OCI-M2 (cell line): ENCODE measurements around the gene GPR158.
"Not testable (repeated sequence)": the region's sequence is repeated elsewhere in the genome, so short reads cannot be mapped to it uniquely, and the experiment has no call there.

Experiments
- DNase-seq: peaks from one replicate; lab custom pipeline; 2025; ENCODE audit not compliant: unreplicated experiment; lab: John Stamatoyannopoulos, UW

GPR158 gene

GRCh38 chr10:25294032-25294926 lies 119.5 kb downstream of the GPR158 start:
- no peak for DNase-seq

DNA sequence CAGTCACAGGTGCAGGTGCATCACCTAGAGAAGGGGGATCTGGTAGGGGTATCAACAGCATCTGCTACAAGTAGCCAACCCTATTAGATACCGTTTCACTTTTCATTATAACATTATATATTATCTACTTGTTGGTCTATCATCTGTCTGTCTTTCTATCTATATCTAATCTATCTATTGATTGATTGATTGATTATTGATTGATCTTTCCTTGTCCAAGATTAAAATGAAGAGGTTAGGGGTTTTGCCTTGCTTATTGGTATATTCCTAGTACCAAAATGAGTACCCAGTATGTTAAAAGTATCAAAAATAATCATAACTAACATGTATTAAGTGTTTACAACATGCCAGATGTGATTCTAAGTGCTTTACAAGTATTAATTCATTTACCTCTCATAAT lies 121.5 kb downstream of the GPR158 start:
- no peak for DNase-seq

DNA sequence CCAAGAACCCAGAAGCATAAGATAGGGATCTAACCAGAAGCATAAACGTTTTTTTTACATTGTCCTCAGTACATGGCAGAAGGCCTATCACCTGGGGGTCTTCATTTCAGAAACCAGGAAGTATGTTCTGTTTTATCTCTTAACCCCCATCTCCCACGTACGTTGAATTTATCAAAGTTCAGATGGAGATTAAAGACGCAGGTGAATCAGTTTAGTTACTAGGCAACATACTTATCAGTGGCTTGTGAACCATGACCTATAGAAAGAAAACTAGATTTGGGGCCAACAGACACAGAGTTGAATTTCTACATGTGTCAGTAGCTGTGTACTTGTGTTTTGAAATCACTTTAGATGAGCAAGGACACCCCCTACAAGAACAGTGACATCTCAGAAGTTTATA lies 122.7 kb downstream of the GPR158 start:
- DNase-seq, result no peak

DNA sequence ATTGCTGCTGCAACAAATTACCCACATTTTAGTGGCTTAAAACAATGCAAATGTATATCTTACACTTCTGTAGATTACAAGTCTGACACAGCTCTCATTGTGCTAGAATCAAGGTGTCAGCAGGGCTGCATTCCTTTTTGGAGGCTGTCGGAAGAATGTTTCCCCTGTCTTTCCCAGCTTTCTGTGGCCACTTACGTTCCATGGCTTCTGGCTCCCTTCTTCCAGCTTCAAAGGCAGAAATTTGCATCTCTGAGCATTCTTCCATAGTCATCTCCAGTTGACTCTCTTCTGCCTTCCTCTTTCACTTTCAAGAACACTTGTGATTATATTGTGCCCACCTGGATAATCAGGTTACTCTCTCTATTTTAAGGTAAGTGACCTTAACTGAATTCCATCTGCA lies 125.3 kb downstream of the GPR158 start:
- no peak for DNase-seq

GRCh38 chr10:25304606-25305005 lies 129.8 kb downstream of the GPR158 start:
- DNase-seq, result no peak

DNA sequence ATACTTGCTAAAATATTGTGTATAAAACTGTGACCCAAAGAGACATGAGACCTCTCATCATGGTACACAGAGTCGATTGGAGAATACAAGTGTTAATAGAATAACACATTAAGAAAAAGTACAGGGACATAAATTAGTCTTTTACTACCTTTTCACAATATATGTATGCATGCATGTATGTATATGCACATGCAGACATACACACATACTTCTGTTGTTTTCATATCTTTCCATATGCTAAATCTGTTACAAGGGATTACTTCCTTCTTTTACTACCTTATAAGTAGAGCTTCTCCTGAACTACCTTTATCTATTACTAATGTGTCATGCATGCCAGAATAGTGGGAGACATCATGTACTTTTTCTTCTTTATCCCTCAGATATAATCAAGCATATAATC lies 131.6 kb downstream of the GPR158 start:
- DNase-seq, result no peak

GRCh38 chr10:25308278-25308677 lies 133.5 kb downstream of the GPR158 start:
- no peak for DNase-seq

DNA sequence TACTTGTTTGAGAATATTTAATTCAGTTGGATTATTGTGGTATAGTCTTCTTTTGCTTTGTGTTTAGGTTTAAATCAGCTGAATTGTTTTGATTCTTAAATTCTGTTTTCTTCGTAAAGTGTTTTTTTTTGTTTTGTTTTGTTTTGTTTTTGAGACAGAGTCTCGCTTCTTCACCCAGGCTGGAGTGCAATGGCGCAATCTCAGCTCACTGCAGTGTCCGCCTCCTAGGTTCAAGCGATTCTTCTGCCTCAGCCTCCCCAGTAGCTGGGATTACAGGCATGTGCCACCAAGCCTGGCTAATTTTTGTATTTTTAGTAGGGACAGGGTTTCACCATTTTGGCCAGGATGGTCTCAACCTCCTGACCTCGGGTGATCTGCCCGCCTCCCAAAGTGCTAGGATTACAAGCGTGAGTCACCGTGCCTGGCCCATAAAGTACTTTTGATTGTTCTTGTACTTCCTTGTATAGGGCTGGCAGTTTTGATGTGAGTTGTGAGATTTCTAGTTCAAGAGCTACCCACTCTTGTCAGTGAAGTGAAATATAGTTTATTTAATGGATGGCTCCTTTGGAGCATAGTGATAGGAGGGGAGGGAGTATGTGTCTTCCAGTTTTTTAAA lies 142.9 kb downstream of the GPR158 start:
- not testable (repeated sequence) for DNase-seq

GRCh38 chr10:25327273-25327672 lies 152.5 kb downstream of the GPR158 start:
- no peak for DNase-seq

DNA sequence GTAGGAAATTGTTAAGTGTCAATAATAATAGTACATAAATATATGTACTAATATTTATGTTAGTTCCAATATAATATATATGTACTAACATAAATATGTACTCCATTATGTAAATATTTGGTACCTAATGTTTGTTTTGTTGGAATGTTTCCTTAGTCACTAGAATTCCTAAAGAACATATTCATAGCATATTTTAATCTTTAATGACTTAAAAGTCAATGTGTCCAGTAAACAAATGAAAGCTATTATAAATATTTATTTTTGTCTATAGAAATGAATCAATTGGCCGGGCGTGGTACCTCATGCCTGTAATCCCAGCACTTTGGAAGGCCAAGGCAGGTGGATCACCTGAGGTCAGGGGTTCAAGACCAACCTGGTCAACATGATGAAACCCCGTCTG lies 153.6 kb downstream of the GPR158 start:
- DNase-seq, result no peak

DNA sequence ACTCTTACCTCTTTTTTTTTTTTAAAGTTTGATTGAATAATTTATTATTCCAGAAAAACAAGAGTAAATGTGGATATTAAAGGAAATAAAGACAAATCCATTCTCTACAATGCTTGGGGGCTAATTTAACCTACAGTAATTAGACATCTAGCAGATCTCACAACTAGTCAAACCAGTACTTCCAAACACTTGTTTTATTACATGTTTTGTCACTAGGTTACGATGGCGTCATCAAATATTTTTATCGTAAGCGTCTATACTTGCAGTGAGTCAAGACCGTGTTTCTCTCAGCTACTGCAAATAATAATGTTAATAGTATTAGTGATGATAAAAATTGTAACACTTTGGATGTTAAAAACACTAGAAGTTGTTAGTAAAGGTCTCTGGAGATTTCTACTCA lies 154.8 kb downstream of the GPR158 start:
- not testable (repeated sequence) for DNase-seq

DNA sequence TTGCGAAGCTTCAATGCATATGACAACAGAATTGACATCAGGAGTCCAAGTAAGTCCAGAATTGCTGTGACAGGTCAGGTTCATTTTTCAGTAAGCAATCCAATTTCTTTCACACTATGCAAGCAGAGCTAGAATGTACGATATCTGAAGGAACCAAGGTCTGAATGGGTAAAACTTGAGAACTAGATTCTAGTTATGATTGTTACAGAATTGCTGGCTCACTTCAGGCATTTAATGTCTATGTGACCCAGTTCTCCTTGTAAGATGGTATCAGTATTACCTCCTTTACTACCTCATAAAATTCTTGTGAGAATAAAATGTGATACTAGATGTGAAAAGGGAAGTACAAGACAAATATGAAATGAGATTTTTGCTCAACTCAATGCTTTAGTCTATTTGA lies 159.6 kb downstream of the GPR158 start:
- DNase-seq, result no peak

DNA sequence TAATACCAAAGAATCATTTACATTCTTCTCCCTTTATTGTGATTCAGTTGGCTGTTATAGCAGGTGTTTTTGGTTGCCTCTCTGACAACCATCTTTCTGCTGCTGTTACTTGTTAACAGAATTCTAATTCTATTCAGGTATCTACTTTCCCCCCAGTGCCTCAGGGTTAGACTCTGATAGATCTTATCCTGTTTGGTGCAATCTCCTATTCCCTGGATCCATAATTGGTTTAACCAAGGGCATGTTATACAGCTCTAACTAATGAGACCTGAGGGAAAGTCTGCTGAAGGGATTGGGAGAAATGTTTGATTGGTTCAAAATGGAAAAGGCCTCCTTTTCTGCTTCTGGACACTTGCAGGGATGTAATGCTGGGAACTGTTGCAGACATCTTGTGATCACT lies 161.5 kb downstream of the GPR158 start:
- DNase-seq, result no peak

DNA sequence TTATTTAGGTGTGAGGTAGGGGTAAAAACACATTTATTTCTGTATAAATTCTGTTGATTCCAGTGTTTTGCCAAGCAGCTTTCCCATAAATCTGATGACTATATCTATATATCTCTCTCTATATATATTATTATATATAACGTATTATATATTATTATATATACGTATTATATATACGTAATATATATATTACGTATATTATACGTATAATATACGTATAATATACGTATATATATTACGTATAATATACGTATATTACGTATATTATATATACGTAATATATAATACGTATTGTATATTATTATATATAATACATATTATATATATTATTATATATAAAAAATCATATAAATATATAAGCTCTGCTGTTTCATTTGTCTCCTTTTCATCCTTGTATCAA lies 163.5 kb downstream of the GPR158 start:
- no peak for DNase-seq

DNA sequence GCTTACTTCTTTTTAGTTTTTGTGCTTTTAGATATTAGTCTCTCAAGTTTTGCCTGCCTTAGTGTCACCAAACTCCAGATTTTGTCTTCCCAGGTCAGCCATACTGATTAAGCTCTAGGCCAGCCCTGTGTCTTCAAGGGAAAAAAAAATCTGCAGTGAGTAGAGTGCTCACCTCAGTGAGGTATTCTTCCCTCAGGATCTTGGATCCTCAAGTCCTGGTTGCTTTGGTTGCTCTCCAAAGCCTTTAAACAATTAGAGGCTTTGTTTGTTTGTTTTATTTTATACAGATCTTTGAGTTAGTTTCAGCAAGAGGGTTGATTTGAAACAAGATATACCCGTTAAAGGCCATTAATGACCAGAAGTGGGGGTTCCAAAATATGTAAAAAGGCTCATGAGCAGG lies 165.2 kb downstream of the GPR158 start:
- no peak for DNase-seq

GRCh38 chr10:25349520-25349919 lies 174.7 kb downstream of the GPR158 start:
- DNase-seq, result no peak

DNA sequence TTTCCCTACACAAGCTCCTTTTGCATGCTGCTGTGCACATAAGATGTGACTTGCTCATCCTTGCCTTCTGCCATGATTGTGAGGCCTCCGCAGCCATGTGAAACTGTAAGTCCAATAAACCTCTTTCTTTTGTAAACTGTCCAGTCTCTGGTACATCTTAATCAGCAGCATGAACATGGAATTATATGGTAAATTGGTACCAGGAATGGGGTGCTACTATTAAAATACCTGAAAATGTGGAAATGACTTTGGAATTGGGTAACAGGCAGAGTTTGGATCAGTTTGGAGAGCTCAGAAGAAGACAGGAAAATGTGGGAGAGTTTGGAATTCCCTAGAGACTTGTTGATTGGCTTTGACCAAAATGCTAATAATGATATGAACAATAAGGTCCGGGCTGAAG lies 181.8 kb downstream of the GPR158 start:
- no peak for DNase-seq

GRCh38 chr10:25357269-25357668 lies 182.5 kb downstream of the GPR158 start:
- no peak for DNase-seq

- no peak for DNase-seq
Observed at GRCh38 chr10:25382029-25382810, 207.4 kb downstream of the GPR158 start.

DNA sequence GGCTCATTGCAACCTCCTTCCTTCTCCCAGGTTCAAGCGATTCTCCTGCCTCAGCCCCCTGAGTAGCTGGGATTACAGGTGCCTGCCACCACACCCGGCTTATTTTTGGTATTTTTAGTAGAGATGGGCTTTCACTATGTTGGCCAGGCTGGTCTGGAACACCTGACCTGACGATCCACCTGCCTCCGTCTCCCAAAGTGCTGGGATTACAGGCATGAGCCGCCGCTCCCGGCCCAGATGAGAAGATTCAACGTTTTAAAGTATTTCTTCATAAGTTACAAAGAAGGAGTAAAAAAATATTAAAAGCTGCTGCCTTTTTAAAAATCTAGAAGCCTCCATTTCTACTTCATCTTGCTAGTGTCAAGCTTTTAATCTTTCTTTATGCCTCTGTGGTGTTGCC lies 208.1 kb downstream of the GPR158 start:
- not testable (repeated sequence) for DNase-seq

DNA sequence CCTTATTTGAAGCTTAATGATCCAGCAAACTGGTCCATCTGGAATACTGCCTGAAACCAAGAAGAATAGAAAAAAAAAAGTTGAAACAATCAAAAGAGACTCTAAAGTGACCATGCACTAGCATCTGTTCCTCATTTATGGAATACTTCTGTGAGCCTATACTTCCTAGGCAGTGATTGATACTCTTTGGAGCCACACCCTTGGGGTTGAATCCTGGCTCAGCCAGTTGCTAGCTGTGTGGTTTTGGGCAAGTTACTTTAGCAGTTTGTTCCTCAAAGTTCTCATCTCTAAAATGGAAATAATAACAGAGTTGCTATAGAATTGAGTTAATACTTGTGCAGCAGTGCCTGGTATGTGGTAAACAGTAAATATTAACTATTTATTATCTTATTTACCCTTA lies 208.9 kb downstream of the GPR158 start:
- no peak for DNase-seq

DNA sequence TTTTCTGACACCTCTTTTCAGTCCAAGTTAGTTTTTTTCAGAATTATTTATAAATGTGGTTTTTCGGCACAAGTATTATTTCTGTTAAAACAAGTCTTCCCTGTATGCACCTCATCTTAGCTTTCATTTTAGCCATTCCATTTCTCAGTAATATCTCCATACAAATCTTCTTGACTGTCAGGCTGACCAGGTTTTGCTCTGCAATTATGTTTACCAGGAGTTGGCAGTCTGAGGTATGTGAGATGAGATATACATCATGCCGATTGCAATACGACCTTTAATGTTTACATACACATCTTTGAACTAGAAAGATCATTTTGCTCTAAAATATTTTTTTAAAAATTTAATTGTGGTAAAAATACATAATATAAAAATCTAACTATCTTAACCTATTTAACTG lies 209.8 kb downstream of the GPR158 start:
- DNase-seq, result no peak
